Activated CD4-positive, CD25-positive, alpha-beta regulatory T cell (primary cell): ENCODE measurements around the gene CAMK4.
"Not testable (repeated sequence)": the region's sequence is repeated elsewhere in the genome, so short reads cannot be mapped to it uniquely, and the experiment has no call there.

Experiments used
- DNase-seq, 4 experiments: peaks; one replicate each; lab custom pipeline; 2025; lab: John Stamatoyannopoulos, UW

CAMK4 gene

DNA sequence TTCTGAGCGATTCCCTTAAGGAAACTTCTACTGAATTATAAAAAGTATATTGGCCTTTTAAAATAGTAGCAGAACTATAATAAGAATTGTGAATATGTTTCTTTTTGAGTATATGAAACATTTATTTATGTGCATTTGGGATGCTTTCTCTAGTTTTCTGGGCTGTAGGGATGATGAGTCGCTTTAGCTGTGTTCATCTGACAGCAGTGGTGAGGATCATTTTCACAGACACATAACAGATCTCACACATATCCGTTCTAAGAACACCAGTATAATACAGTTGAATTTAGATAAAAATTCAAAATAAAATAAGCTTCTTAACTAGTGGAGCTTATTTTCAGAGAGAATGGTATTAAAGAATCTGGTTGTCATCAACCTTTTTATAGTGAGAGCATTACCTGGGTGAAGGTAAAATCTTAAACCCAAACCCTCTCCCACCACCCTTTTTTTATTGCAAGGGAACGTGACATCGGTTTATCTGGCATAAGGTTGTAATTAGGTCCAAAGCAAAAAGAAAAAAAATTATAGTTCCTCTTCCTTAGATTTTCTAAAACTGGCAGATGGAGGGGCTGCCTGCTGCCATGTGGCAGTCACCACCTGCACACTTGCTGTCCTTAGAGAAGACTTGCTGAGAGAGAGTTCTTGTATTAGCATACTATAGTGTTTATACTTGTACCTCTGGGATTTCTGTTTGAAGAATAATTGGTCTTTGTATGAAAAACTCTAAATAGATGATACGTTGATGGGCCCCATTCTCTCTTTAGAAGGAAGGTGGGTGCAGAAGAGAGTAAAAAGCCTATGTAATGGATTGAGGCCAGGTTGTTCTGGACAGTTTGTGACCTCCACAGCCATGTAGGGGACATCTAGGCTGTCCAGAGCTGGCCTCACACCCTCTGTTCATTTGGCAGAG lies 86.8 kb downstream of the CAMK4 start:
- DNase-seq: no peak

DNA sequence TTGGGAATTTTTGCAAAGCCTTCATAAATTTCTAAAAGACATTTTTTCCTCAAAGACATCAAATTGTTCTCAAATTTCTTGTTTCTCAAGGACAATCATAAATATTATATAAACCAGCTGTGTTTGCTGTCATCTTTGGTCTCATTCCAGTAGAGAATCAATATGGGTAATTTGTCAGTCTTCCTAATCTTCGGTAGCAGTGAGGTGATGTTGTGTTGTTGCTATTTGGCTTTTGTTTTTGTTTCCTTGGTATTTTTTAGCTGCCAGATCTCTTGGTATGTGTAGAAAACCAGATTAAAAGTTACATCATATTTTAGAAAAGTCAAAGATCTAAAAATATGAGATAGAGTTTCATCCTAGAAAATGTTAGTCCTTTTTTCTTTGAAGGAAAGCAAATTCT lies 87.5 kb downstream of the CAMK4 start:
- no peak for DNase-seq

DNA sequence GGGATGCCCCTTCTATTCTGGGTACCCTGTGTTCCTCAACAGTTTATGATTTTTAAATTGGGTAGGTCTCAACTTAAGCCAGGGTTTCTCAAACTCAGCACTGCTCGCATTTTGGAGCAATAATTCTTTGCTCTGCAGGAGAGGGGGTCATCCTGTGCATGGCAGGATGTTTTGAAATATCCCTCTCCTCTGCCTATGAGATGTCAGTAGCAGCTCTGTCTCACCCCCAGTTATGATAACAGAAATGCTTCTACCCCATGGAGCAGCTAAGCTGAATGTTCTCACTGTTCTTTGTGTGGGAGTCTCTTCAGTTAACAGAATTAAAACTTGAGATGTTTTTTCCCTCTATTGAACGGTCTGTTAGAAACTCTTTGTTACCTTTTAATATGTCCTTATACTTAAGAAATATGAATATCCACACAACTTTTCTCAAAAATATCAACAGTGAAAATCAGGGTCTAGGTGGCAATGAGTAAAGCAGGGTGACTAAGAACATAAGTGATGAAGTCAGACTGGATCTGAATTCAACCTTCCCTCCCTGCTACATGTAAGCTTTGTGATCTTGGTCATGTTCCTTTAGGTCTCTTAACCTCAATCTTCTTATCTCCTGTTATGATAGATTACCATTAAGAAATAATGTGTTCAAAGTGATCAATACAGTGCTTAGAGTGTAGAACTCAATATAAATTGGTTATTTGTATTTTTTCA lies 89.0 kb downstream of the CAMK4 start:
- DNase-seq: no peak

DNA sequence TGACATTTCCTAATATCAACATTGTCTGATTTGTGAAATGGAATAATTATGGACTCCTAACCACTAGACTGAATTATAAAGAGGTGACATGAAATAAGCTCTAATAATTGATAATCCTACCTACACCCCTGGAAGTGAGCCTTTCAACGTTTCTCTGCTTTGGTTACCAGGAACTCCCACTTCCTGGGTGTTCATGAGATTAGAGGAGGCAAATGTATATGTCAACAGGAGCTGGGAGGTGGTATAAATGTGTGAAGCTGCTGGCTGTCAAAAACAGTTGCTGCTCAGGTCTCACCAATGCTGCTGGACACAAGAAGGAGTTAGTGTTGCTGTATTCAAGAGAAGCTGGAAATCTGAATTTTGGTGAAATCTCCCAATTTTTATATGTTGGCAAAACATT lies 96.8 kb downstream of the CAMK4 start:
- no peak for DNase-seq

DNA sequence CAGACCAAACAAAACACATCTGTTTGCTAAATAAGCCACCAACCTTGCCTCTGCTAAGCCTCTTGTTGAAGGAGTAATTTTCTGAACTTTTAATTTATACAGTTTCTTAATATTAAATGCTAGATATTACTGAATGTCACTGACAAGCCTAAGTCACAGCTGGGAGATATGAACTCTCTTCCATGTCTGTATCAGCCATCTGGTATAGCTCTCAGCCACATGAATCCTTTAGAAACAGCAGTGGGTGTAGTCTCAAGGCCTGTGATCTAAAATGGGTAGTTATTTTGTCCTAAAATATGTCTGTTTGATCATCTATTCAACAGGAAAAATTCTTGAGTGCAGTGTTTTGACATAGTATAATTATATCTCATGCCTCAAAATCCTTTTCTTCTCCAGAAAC lies 97.2 kb downstream of the CAMK4 start:
- no peak for DNase-seq

DNA sequence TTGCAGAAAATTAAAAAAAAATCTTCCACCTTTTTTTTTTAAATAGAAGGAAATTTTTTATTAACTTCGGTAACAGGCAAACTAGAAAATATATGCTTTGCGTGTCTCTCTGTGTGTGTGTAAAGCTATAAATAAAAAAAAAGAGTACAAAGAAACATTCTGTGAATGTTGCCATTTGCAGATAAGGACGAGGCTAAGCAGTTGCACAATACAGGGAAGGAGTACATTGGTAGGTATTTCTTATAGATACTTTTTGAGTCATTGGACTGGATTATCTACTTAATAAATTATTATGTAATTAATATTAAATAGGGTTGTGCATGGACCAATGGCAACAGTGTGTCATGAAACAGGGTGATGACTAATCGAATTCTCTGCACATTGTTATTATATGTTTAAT lies 102.4 kb downstream of the CAMK4 start:
- no peak for DNase-seq

DNA sequence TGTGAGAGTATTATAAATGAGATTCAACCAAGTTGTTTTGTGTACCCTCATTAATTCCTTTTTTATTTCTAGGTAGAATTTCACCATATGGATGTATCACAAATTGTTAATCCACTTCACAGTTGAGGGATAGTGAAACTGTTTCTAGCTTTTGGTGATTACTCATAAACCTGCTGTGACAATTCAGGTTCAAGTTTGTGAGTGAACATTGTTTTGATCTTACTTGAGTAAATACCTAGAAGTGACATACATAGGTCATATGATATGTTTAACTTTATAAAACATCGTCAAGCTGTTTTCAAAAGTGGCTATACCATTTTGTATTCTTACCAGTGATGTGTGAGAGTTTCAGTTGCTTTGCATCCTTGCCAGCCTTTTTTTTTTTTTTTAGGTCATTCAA lies 112.9 kb downstream of the CAMK4 start:
- no peak for DNase-seq

DNA sequence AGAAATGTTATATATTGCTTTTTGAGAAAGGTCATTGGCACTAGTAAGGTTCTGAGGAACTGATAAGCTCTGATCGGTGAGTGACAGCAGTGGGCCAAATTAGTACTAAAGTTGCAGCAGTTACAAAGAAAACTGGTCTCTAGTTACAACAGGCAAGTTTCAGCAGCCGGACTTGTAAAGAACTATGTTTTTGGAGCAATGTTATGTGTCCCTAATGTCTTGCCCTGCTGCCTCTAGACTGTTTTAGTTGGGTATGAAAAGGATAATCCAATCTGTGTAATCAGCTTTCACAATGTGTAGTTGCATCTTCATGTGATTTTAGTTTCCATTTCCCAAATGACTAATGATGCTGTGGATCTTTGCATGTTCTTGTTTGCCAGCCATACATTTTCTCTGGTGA lies 113.5 kb downstream of the CAMK4 start:
- no peak for DNase-seq

DNA sequence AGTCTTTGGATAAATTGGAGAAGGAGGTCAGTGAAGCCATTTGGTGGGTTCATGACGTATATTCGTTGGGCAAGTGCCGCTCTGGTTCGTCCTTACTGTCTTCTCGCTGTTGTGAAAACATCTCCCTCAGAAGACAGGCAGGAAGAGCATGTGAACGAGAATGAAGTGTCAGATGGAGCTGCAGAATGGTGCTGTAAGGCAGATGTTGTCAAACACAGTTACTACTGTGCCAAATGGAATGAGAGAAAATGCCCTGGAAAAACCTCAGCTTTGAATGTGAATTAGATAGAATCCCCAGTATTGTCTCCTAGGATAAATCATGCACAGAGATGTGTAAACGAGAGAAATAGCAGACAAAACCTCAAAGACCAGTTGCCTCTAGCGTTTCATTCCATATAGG lies 121.5 kb downstream of the CAMK4 start:
- no peak for DNase-seq

DNA sequence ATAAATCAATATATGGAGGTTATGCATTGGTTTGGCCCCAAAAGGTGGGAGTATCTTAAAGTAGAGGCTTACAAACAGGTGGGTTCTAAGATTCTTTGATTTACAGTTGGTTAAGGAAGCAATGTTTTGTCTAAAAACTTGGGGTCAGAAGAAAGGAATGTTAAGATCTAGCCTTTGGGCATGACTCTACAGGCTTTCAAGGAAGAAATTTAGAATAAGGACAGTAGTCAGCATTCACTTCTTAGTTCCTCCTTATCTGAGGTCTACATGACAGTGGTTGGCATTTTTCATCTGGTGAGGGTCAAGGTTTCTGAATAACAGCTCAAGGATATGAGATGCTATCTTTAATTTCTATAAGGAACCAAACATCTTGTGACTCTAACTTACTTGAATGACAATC lies 122.8 kb downstream of the CAMK4 start:
- no peak for DNase-seq

DNA sequence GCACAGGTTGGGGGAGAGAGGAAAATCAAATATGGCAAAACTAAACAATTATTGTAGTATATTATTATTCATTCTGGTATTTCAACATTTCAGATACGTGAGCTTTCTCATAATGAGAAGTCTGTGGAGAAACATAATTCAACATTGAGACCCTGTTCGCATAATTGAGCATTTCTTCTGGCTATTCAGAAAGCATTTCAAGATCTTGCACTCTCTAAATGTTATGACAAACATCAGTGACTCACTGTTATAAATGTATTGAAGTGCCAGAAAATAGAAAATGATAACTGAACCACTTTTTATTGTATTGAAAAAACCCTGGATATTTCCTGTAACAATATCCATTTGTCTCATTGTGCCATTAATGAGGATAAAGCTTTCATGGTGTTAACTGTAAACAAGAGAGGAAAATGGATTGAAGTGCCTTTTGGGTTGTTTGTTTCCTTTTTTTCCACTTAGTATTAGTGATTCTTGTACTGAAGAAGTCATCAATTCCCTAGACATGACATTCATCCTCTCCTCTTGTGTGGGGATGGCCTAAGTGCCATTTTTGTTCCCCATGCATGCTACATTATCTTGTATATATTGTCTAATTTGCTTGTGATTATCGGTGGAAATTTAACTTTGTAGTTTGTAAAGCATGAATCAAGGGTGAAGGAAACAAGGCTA lies 124.6 kb downstream of the CAMK4 start:
- DNase-seq: no peak

DNA sequence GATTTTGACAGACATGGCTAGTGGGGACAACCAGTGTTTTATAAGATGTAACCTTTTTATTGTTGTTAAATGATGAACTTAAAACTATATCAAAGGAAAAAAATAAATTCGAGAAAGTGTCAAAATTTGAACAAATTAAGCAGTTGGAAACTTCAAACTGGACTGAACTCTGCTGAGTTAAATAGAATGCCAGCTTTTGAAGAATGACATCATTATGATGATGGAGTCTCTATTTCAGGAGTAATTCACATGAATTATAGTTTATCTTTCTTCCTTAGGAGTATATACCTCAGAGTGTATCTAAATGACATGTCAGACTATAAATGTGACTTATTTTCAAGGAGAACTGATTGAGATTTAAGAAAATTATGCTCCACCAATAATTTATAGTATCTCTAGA lies 125.2 kb downstream of the CAMK4 start:
- no peak for DNase-seq

DNA sequence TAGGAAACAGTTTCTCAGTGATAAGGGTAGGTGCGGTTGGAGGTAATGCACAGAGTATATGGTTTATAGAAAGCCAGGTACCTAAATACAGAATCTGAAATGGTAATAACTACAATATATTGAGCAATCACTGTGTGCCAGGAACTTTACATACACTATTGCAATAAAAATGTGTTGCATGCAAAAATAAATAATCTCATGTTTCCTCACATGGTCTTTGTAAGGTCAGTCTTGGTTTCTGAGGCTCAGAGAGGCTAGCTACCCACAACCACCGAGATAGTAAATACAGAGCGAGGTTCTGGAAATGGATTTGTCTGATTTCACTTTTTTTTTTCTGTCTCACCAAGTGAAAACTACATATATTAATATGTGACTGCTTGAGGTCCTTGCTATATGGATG lies 128.9 kb downstream of the CAMK4 start:
- no peak for DNase-seq

DNA sequence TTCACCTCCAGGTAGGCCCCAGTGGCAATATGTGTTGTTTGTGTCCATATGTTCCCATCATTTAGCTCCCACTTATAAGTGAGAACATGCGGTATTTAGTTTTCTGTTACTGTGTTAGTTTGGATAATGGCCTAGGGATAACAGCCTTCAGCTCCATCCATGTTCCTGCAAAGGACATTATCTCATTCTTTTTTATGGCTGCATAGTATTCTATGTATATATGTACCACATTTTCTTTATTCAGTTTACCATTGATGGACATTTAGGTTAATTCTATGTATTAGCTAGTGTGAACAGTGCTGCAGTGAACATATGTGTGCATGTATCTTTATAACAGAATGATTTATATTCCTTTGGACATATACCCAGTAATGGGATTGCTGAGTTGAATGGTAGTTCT lies 134.5 kb downstream of the CAMK4 start:
- not testable (repeated sequence) for DNase-seq

DNA sequence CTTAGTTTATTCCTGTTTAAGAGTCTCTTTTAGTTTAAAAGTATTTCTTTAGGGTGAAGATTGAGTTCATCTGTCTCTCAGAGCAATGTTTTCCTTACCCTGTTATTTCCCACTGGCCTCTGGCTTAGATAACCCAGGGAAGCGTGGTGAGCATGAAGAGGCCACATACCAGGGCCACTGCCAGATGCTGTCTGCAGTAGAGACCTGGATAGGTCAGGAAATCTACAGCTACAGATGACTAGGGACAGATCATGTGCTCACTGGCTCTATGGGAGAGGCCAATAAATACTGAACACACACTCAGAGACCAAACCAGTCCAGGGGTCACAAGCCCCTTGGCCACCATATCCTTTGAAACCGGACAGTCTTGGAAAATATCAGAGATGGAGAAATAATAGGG lies 136.0 kb downstream of the CAMK4 start:
- no peak for DNase-seq

DNA sequence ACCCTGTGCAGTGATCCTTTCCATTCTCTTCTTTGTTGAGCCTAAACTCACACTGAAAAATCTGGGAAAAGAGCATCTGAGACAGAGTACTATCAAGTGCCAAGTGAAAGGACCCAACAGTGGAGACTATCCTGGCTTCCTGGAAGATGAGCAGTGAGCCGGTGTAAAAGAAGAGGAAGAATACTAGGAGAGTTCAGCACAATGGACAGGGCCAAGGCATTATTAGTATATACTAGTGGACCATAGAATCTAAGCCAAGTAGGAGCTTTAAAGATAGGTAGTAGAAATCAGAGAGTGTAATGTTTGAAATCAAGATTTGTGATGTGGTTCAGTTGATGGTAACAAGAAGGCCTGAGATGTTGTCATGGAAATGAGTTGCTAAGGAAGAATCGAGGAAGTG lies 140.8 kb downstream of the CAMK4 start:
- DNase-seq: no peak

DNA sequence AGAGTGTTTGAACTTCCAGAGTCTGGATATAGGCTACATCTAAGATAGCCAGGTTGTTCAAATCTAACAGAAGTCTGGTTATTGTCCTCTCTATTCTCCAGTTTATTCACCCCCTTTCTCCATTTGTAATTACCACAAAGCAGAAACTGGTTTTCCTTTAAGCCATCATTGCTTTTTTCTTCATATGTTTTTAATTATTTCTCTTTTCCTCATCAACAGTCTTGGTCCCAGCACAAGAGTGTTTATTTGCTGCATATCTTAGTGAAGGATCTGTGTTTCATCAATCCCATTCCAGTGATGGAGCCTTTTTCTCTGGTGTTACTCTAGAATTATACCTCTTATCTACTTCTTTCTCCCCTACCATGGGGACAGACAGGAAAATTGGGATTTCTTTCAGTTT lies 142.2 kb downstream of the CAMK4 start:
- no peak for DNase-seq

DNA sequence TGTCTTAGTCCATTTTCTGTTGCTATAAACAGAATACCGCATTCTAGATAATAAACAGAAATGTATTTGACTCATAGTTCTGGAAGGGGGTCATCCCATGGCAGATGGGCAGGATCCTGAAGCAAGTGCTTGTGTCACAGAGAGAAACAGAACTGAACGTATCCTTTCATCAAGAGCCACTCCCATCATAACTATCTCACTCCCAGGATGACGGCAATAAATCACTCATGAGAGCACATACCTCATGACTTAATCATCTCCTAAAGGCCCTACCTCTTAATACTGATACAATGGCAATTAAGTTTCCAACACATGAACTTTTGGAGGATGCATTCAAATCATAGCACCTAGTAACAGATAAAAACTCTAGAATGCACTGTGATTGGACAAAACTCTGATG lies 142.9 kb downstream of the CAMK4 start:
- no peak for DNase-seq

DNA sequence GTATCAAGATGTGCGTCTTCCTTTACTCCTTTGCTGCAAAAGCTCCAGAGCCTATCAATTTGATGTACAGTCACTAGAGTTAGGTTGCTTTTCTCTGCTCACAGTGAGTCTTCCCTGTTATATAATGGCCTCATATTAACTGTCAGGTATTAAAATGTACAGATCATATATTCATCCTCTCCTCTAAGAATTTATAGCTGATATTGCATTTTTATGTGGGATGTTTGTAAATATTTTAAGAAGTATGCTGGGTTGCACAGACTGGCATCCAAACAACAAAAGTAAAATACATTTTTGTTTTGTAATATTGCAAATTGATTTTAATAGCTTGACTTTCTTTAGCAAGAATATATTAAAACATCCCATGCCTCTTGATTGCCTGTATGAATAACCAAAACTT lies 148.6 kb downstream of the CAMK4 start:
- DNase-seq: no peak

DNA sequence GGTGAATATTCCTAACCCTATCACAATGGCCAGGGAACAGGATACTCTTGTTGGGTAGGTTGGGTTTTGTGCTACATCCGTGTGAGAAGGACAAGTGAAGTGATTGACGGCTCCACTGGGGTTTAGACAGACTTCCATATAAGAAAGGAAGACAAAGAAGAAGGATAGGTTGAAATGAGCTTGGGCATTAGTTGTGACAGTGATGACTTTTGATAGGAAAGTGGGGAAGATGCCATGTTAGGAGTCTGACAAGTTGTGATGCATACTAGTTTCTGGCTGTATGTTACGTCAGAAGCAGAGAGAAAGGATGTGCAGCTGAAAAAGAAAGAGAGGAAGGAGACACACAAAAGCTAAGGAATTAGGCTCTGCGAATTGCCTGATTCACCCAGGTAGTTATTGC lies 150.2 kb downstream of the CAMK4 start:
- DNase-seq: no peak

DNA sequence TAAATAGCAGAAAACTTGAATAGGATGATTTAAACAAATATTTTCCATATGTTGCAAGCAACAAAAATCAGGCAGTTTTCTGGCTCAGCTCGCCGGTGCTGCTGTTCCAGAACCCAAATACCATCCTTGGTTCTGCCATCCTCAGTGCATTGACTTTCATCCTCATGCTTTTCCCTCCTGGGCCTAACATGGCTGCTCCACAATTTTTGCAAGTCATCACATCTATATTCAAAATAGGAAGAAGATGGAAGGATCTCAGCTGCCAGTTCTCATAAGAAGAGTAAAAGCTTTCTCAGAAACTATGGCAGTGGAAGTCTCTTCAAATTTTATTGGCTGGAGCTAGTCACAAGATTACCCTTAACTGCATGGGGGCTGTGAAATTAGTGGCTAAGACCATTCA lies 151.5 kb downstream of the CAMK4 start:
- no peak for DNase-seq

DNA sequence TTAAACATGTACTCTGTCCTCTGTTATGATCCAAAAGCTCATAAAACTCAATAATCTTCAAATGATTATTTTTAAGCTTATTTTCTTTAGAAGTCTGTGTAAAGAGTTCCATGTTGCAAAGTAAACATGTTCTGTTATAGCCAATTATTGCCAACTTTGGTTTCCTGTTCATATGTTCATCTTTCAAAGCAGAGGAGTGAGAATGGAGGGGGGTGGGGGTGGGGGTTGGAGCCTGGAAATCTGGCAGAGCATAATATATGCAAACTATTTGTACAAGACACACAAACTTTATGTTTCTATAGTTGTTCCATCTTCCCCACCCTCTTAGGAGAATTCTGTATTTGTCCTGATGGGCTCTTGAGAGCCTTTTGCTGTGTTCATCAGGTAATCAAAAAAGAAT lies 153.1 kb downstream of the CAMK4 start:
- DNase-seq: no peak

DNA sequence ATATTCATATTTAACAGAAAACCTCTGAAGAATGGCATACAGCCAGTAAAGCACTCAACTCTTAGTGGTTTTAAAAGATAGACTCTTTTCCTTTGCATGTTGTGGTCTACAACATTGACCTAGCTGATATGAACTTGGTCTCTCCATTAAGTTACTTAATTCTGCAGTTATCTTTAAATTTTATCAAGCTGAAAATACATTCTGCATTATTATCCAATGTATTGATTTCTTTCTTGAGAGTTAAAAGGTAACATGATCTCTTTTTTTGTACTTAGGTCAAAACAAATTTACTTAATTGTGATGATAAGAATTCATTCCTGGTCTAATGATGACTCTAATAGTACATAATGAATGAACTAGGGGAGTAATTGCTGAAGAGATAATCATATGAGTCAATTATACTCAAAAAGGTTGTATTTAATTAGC lies 155.2 kb downstream of the CAMK4 start:
- no peak for DNase-seq
